CD14-positive monocyte (primary cell): ENCODE measurements around the gene CLEC18A. TPM values are rescaled to one million over a fixed set of nuclear protein-coding genes. Genes with fewer than 3 reads are reported as not detected.
"Not testable (repeated sequence)": the region's sequence is repeated elsewhere in the genome, so short reads cannot be mapped to it uniquely, and the experiment has no call there.

ENCODE experiments used
- DNase-seq, 3 donors: peaks; one replicate each; pipeline ENCODE4 v3.0.0-alpha.2; 2011 to 2022
- H2AFZ ChIP-seq: 2 replicates; pipeline ENCODE4 v1.6.0; 2012; ENCODE audit warnings: mild to moderate bottlenecking, low read depth, low read length, inconsistent platforms; ENCODE audit not compliant: insufficient read depth, poor library complexity, severe bottlenecking
- H3K27ac ChIP-seq, 2 donors: 1 replicate in 1 of 2; 2 replicates in 1 of 2; pipeline ENCODE4 v1.5.1; 2012 to 2013; ENCODE audit warnings: low read length in 2 of 2, control low read depth in 1 of 2, inconsistent platforms in 1 of 2, low read depth in 1 of 2, mild to moderate bottlenecking in 1 of 2
- H3K27me3 ChIP-seq, 2 donors: one replicate each; pipeline versions ENCODE4 v1.6.0 to v1.6.1; 2011 to 2013; ENCODE audit warnings: low read length in 2 of 2; ENCODE audit not compliant: control insufficient read depth in 2 of 2, insufficient read depth in 2 of 2
- H3K36me3 ChIP-seq, 2 donors: replicated peaks in 1 of 2; 1 replicate in 1 of 2; 2 replicates in 1 of 2; pipeline versions ENCODE4 v1.5.1 to v1.6.1; 2012 to 2013; ENCODE audit warnings: low read length in 2 of 2, control low read depth in 1 of 2, inconsistent platforms in 1 of 2, mild to moderate bottlenecking in 1 of 2; ENCODE audit not compliant: insufficient read depth in 2 of 2, control insufficient read depth in 1 of 2
- H3K4me1 ChIP-seq, 2 donors: 1 replicate in 1 of 2; 2 replicates in 1 of 2; pipeline versions ENCODE4 v1.5.1 to v1.6.1; 2012 to 2013; ENCODE audit warnings: low read length in 2 of 2, control low read depth in 1 of 2, inconsistent platforms in 1 of 2, mild to moderate bottlenecking in 1 of 2, moderate library complexity in 1 of 2; ENCODE audit not compliant: insufficient read depth in 2 of 2, control insufficient read depth in 1 of 2
- H3K4me2 ChIP-seq: replicated peaks from 2 replicates; pipeline ENCODE3; 2012; ENCODE audit warnings: low read length, moderate library complexity, mild to moderate bottlenecking; ENCODE audit not compliant: poor library complexity, severe bottlenecking; ENCODE audit errors: extremely low read depth
- H3K4me3 ChIP-seq, 3 experiments: fragments of 200-600 bp in 1 of 3; sonication (generic) in 1 of 3; replicated peaks in 1 of 3; 1 replicate in 2 of 3; 2 replicates in 1 of 3; pipeline ENCODE4 v1.5.1; 2011 to 2013; ENCODE audit warnings: low read length in 3 of 3, mild to moderate bottlenecking in 3 of 3, control low read depth in 2 of 3, low read depth in 2 of 3, inconsistent platforms in 1 of 3, moderate library complexity in 1 of 3
- H3K79me2 ChIP-seq: 2 replicates; pipeline ENCODE4 v1.6.0; 2012; ENCODE audit warnings: mild to moderate bottlenecking, control low read depth, inconsistent platforms, low read length, moderate library complexity; ENCODE audit not compliant: insufficient read depth
- H3K9ac ChIP-seq: 2 replicates; pipeline ENCODE4 v1.6.0; 2017; ENCODE audit warnings: low read length, mild to moderate bottlenecking; ENCODE audit not compliant: insufficient read depth, poor library complexity, severe bottlenecking
- H3K9me3 ChIP-seq, 2 donors: replicated peaks in 1 of 2; 1 replicate in 1 of 2; 2 replicates in 1 of 2; pipeline versions ENCODE4 v1.5.1 to v1.6.1; 2012 to 2013; ENCODE audit warnings: low read length in 2 of 2, control low read depth in 1 of 2; ENCODE audit not compliant: control insufficient read depth in 1 of 2, insufficient read depth in 1 of 2
- H4K20me1 ChIP-seq: 2 replicates; pipeline ENCODE4 v1.6.0; 2012; ENCODE audit warnings: mild to moderate bottlenecking, low read length, control low read depth, moderate library complexity; ENCODE audit not compliant: insufficient read depth
- H3K27ac Mint-ChIP-seq, 7 donors: one replicate each; pipeline ENCODE4 v1.8.0; 2020; ENCODE audit warnings: mild to moderate bottlenecking in 7 of 7, mixed read lengths in 7 of 7, moderate library complexity in 6 of 7, inconsistent platforms in 2 of 7
- H3K27me3 Mint-ChIP-seq, 3 donors: one replicate each; pipeline ENCODE4 v1.8.0; 2021 to 2022; ENCODE audit warnings: low read depth in 3 of 3, mild to moderate bottlenecking in 3 of 3, mixed read lengths in 3 of 3, moderate library complexity in 3 of 3, inconsistent platforms in 1 of 3
- H3K36me3 Mint-ChIP-seq, 2 donors: one replicate each; pipeline ENCODE4 v1.8.0; 2020; ENCODE audit warnings: mixed read lengths in 2 of 2, inconsistent platforms in 1 of 2, mild to moderate bottlenecking in 1 of 2
- H3K4me1 Mint-ChIP-seq: one replicate; pipeline ENCODE4 v1.8.0; 2020; ENCODE audit warnings: mild to moderate bottlenecking, mixed read lengths
- H3K4me3 Mint-ChIP-seq, 2 donors: one replicate each; pipeline ENCODE4 v1.8.0; 2020; ENCODE audit warnings: mild to moderate bottlenecking in 2 of 2, mixed read lengths in 2 of 2, moderate library complexity in 1 of 2
- H3K9me3 Mint-ChIP-seq, 7 donors: one replicate each; pipeline ENCODE4 v1.8.0; 2020 to 2022; ENCODE audit warnings: mixed read lengths in 7 of 7, mild to moderate bottlenecking in 6 of 7, moderate library complexity in 6 of 7, inconsistent platforms in 2 of 7
- WGBS: methylation state at CpG from one replicate; pipeline ENCODE4 v1.1.5; 2013; ENCODE audit warnings: missing lambda C conversion rate; ENCODE audit not compliant: insufficient coverage; 5-methylcytosine and 5-hydroxymethylcytosine counted together
- intact Hi-C, 2 donors: fragments of 100-400 bp; cut with micrococcal nuclease; formaldehyde crosslinking; loops; one replicate each; pipeline versions ENCODE4 v1.15.0 to v1.15.1; 2023
- polyA plus RNA-seq, 3 donors: library from polyadenylated mRNA; depleted of rRNA in 1 of 3; unstranded in 2 of 3; stranded (reverse) in 1 of 3; fragments of 300-500 nt in 2 of 3; fragments of >200 nt in 1 of 3; fragmentation: Illumina TruSeq in 2 of 3; gene quantifications; 1 replicate in 2 of 3; 2 replicates in 1 of 3; pipeline ENCODE4 v1.2.3, GENCODE V29; 2012 to 2021
- small RNA-seq: library from RNA; depleted of rRNA; stranded (forward); fragments of <200 nt; gene quantifications from one replicate; pipeline ENCODE3, GENCODE V24; 2012; ENCODE audit warnings: low read depth; ENCODE audit not compliant: insufficient read length

CLEC18A gene
- polyA plus RNA-seq, 3 donors: 2.7 TPM; not detected in 2

- H3K79me2 ChIP-seq, H3K4me2 ChIP-seq, H3K27me3 Mint-ChIP-seq, H4K20me1 ChIP-seq, intact Hi-C loops, H3K9me3 ChIP-seq, H3K4me1 Mint-ChIP-seq, H3K27ac ChIP-seq, H3K4me1 ChIP-seq, H3K4me3 Mint-ChIP-seq, H3K9ac ChIP-seq, DNase-seq, H2AFZ ChIP-seq, H3K4me3 ChIP-seq, H3K9me3 Mint-ChIP-seq, H3K27ac Mint-ChIP-seq, H3K27me3 ChIP-seq: not testable (repeated sequence)
- H3K36me3 ChIP-seq: peaks cover 17 to 29% of the 10 kb centered on the region in 2 donors
- WGBS: 97% methylated on average over 9 of the region's 11 CpGs
- peaks cover 59 to 77% of the 10 kb centered on the region in 2 donors for H3K36me3 Mint-ChIP-seq
These were observed 61.2 kb downstream of the CLEC18A start for GRCh38 chr16:70012354-70012753.

- H3K4me3 Mint-ChIP-seq, H3K4me2 ChIP-seq, H3K79me2 ChIP-seq, H3K4me1 Mint-ChIP-seq, H3K27me3 ChIP-seq, H3K9me3 Mint-ChIP-seq, H3K27me3 Mint-ChIP-seq, H4K20me1 ChIP-seq, H3K4me3 ChIP-seq, intact Hi-C loops, H3K9ac ChIP-seq, H3K27ac Mint-ChIP-seq, H2AFZ ChIP-seq, DNase-seq, H3K4me1 ChIP-seq, H3K9me3 ChIP-seq, H3K27ac ChIP-seq: not testable (repeated sequence)
- H3K36me3 ChIP-seq: peaks cover 19 to 35% of the 10 kb centered on the region in 2 donors
- peaks cover 65 to 83% of the 10 kb centered on the region in 2 donors for H3K36me3 Mint-ChIP-seq
- 97% methylated on average over 7 of the region's 11 CpGs for WGBS
These were observed 61.8 kb downstream of the CLEC18A start for GRCh38 chr16:70012951-70013350.

Small RNAs within 50 kb of the gene (small RNA-seq; reads per million reads assigned to genes)
- gene AC026468.1 (not detected), gene MIR140 (334 reads per million, percentile 98 among the genes with 10 or more reads in this experiment)

Other genes with a start within 250 kb of the CLEC18A start
- gene NQO1, start 224.8 kb upstream of the CLEC18A start, polyA plus RNA-seq: 1 to 10 TPM in 2 of 3 donors, under 1 TPM in 1; 0.51 to 3.9 (median 3.0) TPM
- 10 to 100 TPM; 15.7 to 27.5 (median 18.0) TPM for gene NOB1, start 196.4 kb upstream of the CLEC18A start, polyA plus RNA-seq
- 10 to 100 TPM; 29.6 to 54.4 (median 46.0) TPM for gene WWP2, start 189.0 kb upstream of the CLEC18A start, polyA plus RNA-seq
- 10 to 100 TPM in 1 of 3 donors, 1 to 10 TPM in 2; 5.1 to 26.4 (median 5.7) TPM for gene PDPR, start 163.0 kb downstream of the CLEC18A start, polyA plus RNA-seq
- gene CLEC18C, start 222.5 kb downstream of the CLEC18A start, polyA plus RNA-seq: under 1 TPM in 1 of 3 donors, not detected in 2; 0.65 TPM